Fibroblast of villous mesenchyme (primary cell): ENCODE measurements around the gene CAT. TPM values are rescaled to one million over a fixed set of nuclear protein-coding genes. Genes with fewer than 3 reads are reported as not detected.

ENCODE experiments used
- DNase-seq: peaks from one replicate; pipeline ENCODE4 v3.0.0-alpha.2; 2010; ENCODE audit warnings: low read depth
- H3K4me3 ChIP-seq: 2 replicates; pipeline ENCODE4 v1.5.1; 2011; ENCODE audit warnings: low read depth, mild to moderate bottlenecking, low read length
- CTCF ChIP-seq: IDR thresholded peaks from 2 replicates; pipeline ENCODE4 v1.5.1; 2012; ENCODE audit warnings: low read depth, mild to moderate bottlenecking, low read length; ENCODE audit not compliant: insufficient read depth
- small RNA-seq: library from RNA; depleted of rRNA; stranded (forward); fragments of <200 nt; gene quantifications from one replicate; pipeline ENCODE3, GENCODE V24; 2012
- total RNA-seq: library from RNA; depleted of rRNA; stranded (reverse); fragments of >200 nt; gene quantifications from 2 replicates; pipeline ENCODE4 v1.2.3, GENCODE V29; 2012

CAT gene
- total RNA-seq, 1 donor = 71.7 TPM

GRCh38 chr11:34516247-34517040 is 77.7 kb downstream of the CAT start:
- DNase-seq = no peak
- no peak for TF ChIP-seq CTCF
- no peak overlapping the region for H3K4me3 ChIP-seq

- no peak overlapping the region for H3K4me3 ChIP-seq
- DNase-seq = no peak
- TF ChIP-seq CTCF = no peak
Measured at GRCh38 chr11:34519595-34520235, 81.0 kb downstream of the CAT start.

GRCh38 chr11:34521265-34521664 is 82.5 kb downstream of the CAT start:
- no peak overlapping the region for H3K4me3 ChIP-seq
- no peak for TF ChIP-seq CTCF
- DNase-seq = no peak

Small RNA genes within 50 kb of the gene (small RNA-seq; reads per million reads assigned to genes)
- not detected for gene AL035079.1

Other genes with a start within 250 kb of the CAT start
- 3.9 and 4.8 TPM in 2 replicates for gene ABTB2, start 80.9 kb upstream of the CAT start, total RNA-seq
- gene ELF5, start 74.9 kb downstream of the CAT start, total RNA-seq = under 0.01 TPM in 2 replicates
- gene EHF, start 182.2 kb downstream of the CAT start, total RNA-seq = under 0.01 TPM in 1 of 2 replicates, not detected in the other